Uterus (tissue), 4 donors: ENCODE data around the gene PTPN1. TPM values are rescaled to one million over a fixed set of nuclear protein-coding genes. Genes with fewer than 3 reads are reported as not detected.

Source experiments
- DNase-seq, 2 donors: peaks; one replicate each; pipeline ENCODE4 v3.0.0-alpha.2; 2019 to 2020
- H3K27ac ChIP-seq, 2 donors: fragments of 200-600 bp; sonication (generic); 1 replicate in 1 of 2; 2 replicates in 1 of 2; pipeline ENCODE4 v1.5.1; 2016 to 2018
- H3K27me3 ChIP-seq, 2 donors: fragments of 200-600 bp; sonication (generic); one replicate each; pipeline ENCODE4 v1.5.1; 2018 to 2019; ENCODE audit warnings: control low read depth in 1 of 2
- H3K36me3 ChIP-seq, 2 donors: fragments of 200-600 bp; sonication (generic); one replicate each; pipeline ENCODE4 v1.5.1; 2019; ENCODE audit warnings: control low read depth in 1 of 2
- H3K4me1 ChIP-seq, 2 donors: fragments of 200-600 bp; sonication (generic); one replicate each; pipeline ENCODE4 v1.5.1; 2018 to 2019; ENCODE audit warnings: control low read depth in 1 of 2
- H3K4me3 ChIP-seq, 2 donors: fragments of 200-600 bp; sonication (generic); 1 replicate in 1 of 2; 2 replicates in 1 of 2; pipeline ENCODE4 v1.5.1; 2018 to 2019; ENCODE audit warnings: mild to moderate bottlenecking in 1 of 2
- H3K9me3 ChIP-seq, 2 donors: fragments of 200-600 bp; sonication (generic); one replicate each; pipeline ENCODE4 v1.5.1; 2019; ENCODE audit warnings: control low read depth in 1 of 2
- CTCF ChIP-seq, 4 experiments: fragments of 200-600 bp in 2 of 4; fragments of 450-650 bp in 2 of 4; sonication (generic) in 2 of 4; IDR thresholded peaks; one replicate each; pipeline ENCODE4 v1.5.1; 2016 to 2019; ENCODE audit warnings: antibody characterized with exemption in 4 of 4, mild to moderate bottlenecking in 2 of 4, moderate library complexity in 1 of 4
- POLR2A ChIP-seq, 2 donors: fragments of 450-650 bp; IDR thresholded peaks; one replicate each; pipeline ENCODE4 v1.6.1; 2016; ENCODE audit warnings: antibody characterized with exemption in 2 of 2, mild to moderate bottlenecking in 1 of 2, moderate library complexity in 1 of 2
- intact Hi-C: fragments of 100-400 bp; cut with DNase I; formaldehyde crosslinking; loops from one replicate; pipeline ENCODE4 v1.15.1; 2023; ENCODE audit warnings: low total_unique reads
- total RNA-seq, 4 donors: library from RNA; depleted of rRNA in 3 of 4; stranded (reverse); fragments of >200 nt in 3 of 4; gene quantifications; one replicate each; pipeline versions ENCODE4 v1.1.0 to v1.2.4, GENCODE V29; 2014 to 2023
- donor health status: DM: yes; HTN: yes; CAD: no.

Gene PTPN1
- total RNA-seq, 4 donors from 2014 or later = 14.1 to 33.9 (median 20.2) TPM

- TF ChIP-seq CTCF (IDR thresholded peaks at IDR 0.05) = no peak
- TF ChIP-seq POLR2A (IDR thresholded peaks at IDR 0.05) = no peak
- no peak for DNase-seq
- no peaks in the 10 kb centered on the region for H3K36me3 ChIP-seq
- no peaks in the 10 kb centered on the region for H3K27me3 ChIP-seq
- H3K27ac ChIP-seq = peak overlapping the region in 1 of 2 donors; percentile 9
- H3K4me1 ChIP-seq = no peaks in the 10 kb centered on the region
- no peaks in the 10 kb centered on the region for H3K9me3 ChIP-seq
- intact Hi-C loops = loop anchor here (10.0 kb wide), 2 partner anchors 86 to 116 kb away; no protein-coding TSS in a partner anchor
- H3K4me3 ChIP-seq = no peak overlapping the region
Measured at GRCh38 chr20:50628332-50628731, 118.1 kb downstream of the PTPN1 start.

GRCh38 chr20:50628853-50629669 is 118.9 kb downstream of the PTPN1 start:
- Histone ChIP-seq H3K9me3 (no peaks in the 10 kb centered on the region), H3K4me3 (no peak overlapping the region), H3K36me3 (no peaks in the 10 kb centered on the region), H3K27me3 (no peaks in the 10 kb centered on the region), H3K27ac (peak overlapping the region; percentile 9 to 29), H3K4me1 (no peaks in the 10 kb centered on the region)
- intact Hi-C loops = loop anchor here (10.0 kb wide), 2 partner anchors 86 to 116 kb away; no protein-coding TSS in a partner anchor
- TF ChIP-seq POLR2A (IDR thresholded peaks at IDR 0.05) = no peak
- TF ChIP-seq CTCF (IDR thresholded peaks at IDR 0.05) = no peak
- DNase-seq = no peak

- no peaks in the 10 kb centered on the region for H3K36me3 ChIP-seq
- no peaks in the 10 kb centered on the region for H3K27me3 ChIP-seq
- no peak overlapping the region for H3K4me3 ChIP-seq
- intact Hi-C loops = loop anchor here (10.0 kb wide), 2 partner anchors 85 to 115 kb away; no protein-coding TSS in a partner anchor
- peak overlapping the region in 1 of 2 donors; percentile 29 for H3K27ac ChIP-seq
- TF ChIP-seq CTCF (IDR thresholded peaks at IDR 0.05) = no peak
- no peak for TF ChIP-seq POLR2A (IDR thresholded peaks at IDR 0.05)
- H3K9me3 ChIP-seq = no peaks in the 10 kb centered on the region
- DNase-seq = no peak
- H3K4me1 ChIP-seq = no peaks in the 10 kb centered on the region
Measured at GRCh38 chr20:50629670-50630045, 119.5 kb downstream of the PTPN1 start.

- Histone ChIP-seq H3K27ac (no peak overlapping the region), H3K4me3 (no peak overlapping the region), H3K4me1 (no peaks in the 10 kb centered on the region), H3K36me3 (no peaks in the 10 kb centered on the region), H3K9me3 (no peaks in the 10 kb centered on the region), H3K27me3 (no peaks in the 10 kb centered on the region)
- no peak for TF ChIP-seq POLR2A (IDR thresholded peaks at IDR 0.05)
- TF ChIP-seq CTCF (IDR thresholded peaks at IDR 0.05) = no peak
- intact Hi-C loops = no loop called here
- no peak for DNase-seq
Measured at GRCh38 chr20:50630578-50631263, 120.5 kb downstream of the PTPN1 start.

- no peak overlapping the region for H3K4me3 ChIP-seq
- H3K27me3 ChIP-seq = no peaks in the 10 kb centered on the region
- TF ChIP-seq CTCF (IDR thresholded peaks at IDR 0.05) (no peak), POLR2A (IDR thresholded peaks at IDR 0.05) (no peak)
- no peak for DNase-seq
- intact Hi-C loops = no loop called here
- H3K36me3 ChIP-seq = no peaks in the 10 kb centered on the region
- H3K27ac ChIP-seq = no peak overlapping the region
- peaks cover 0 to 10% of the 10 kb centered on the region in 2 donors for H3K4me1 ChIP-seq
- H3K9me3 ChIP-seq = no peaks in the 10 kb centered on the region
Measured at GRCh38 chr20:50632236-50632635, 122.1 kb downstream of the PTPN1 start.
